Activated CD4-positive, alpha-beta T cell treated with anti-CD3 and anti-CD28 coated beads, Interleukin-2, amount 50 U/mL, for 4 hours (primary cell): ENCODE data around the gene LARP6.
"Not testable (repeated sequence)": the region's sequence is repeated elsewhere in the genome, so short reads cannot be mapped to it uniquely, and the experiment has no call there.

ENCODE experiments used
- DNase-seq, 2 experiments: peaks; one replicate each; pipeline ENCODE4 v3.0.0-alpha.2; 2020

LARP6 gene

DNA sequence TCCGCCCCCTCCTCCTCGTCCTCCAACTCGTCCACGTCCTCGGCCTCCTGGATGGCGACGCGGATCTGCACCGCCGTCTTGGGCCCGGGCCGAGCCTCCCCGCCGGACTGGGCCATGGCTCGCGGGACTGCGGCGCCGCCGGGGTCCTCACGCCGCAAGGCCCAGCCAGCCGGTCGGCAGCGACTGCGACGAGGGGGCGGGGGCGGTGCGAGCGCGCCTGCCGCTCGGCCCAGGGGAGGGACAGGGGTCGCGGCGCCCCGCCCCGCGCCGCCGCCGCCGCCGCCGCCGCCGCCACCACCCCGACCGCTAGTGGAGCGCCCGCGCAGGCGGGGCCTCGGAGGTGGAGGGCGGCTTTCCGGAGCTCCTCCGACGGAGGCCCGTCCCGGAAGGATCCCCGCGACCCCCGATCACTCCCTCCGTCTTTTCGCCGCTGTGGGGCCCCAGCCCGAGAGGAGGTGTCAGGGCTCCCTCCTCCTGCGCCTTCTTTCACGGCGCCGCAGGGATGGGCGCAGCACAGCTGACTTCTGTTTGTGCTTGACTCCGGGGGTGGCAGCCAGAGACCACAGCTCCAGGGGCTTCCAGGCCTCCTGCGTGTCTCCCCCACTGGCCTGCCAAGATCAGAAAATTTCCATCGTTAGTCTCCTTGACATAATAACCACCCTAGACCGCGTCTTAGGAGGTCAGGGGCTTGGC, at the start of gene LARP6:
Gene LARP6 (minus strand): TSS at position 185 of the 693 bp plus-strand sequence. CDS start 69 bp downstream, at position 116.
- no peak for DNase-seq

DNA sequence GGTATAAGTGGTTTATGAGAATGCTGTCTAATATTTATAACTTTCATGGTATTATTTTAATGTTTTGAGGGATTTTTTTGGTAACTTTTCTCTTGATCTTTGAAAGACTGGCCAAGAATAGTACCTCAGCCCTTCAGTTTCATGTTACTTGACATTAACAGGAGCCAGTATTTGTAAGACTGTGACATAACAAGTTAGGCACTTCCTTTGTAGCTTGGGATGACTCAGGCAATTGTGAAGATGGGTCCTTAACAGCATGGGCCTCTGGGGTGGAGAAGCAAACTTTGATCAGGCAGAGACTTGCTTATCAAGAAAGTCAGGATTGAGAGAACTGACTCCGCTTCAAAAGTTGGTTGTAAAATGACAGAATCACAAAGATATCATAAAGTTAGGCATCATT, 48.1 kb upstream of the LARP6 start:
- no peak for DNase-seq

- DNase-seq: no peak
Observed at GRCh38 chr15:70892912-70893560, 39.1 kb upstream of the LARP6 start.

GRCh38 chr15:70892002-70892911, 38.3 kb upstream of the LARP6 start, which contains the start of the genes LRRC49 and THAP10:
Gene LRRC49 (plus strand): TSS chr15:70892826. CDS start chr15:70892895, 69 bp downstream.
Gene THAP10 (minus strand): TSS chr15:70892433. CDS start chr15:70892272, 161 bp downstream.
- no peak for DNase-seq

DNA sequence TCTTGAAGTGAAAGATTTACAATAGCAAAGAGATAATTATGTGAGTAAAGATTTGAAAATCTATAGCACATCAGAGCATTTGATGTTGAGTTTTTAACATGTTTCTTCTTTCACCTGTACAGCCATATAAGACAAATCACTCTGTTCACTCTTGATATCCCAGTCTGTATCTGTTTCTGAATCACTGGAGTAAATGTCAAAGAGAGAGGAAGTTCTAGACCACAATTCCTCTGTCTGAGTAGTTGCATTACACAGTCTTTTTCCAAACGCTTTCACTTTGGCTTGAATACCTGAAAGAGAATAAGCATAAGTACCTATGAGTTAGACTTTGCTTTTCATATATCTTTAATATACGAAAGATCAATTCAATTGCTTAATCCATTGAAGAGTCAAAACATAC, 28.4 kb upstream of the LARP6 start:
- no peak for DNase-seq

DNA sequence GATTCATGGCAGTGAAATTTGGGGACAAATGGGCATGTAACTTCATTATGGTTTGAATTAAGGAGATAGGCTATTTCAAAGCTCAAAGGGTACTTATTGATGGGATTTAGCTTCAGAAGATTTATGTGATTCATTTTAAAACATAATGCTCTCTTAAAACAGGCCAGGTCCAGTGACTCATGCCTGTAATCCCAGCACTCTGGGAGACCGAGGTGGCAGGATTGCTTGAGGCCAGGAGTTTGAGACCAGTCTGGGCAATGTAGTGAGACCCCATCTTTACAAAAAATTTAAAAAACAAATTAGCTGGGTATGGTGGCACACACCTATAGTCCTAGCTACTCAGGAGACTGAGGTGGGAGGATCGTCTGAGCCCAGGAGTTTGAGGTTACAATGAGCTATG, 26.8 kb upstream of the LARP6 start:
- DNase-seq: no peak

GRCh38 chr15:70879401-70879800, 25.4 kb upstream of the LARP6 start:
- DNase-seq: no peak

GRCh38 chr15:70876683-70877082, 22.7 kb upstream of the LARP6 start:
- no peak for DNase-seq

DNA sequence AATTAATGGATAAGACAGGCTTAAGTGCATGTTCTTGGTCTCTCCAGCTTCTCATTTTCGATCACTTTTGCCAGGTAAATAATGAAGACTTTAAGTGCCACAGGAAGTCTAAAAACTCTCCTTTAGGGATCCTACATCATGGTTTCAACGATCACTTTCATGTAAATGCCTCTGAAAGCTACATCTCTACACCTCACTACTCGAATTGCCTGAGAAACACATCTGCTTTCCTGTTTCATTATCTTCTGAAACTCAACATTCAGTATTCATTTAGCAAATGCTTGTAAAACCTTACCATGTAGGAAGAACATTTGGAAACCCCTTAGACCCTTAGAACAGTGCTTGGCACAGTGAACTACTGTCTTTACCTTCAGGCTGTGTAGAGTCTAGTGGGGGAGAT, 22.1 kb upstream of the LARP6 start:
- DNase-seq: no peak

GRCh38 chr15:70875001-70875782, 21.2 kb upstream of the LARP6 start:
- no peak for DNase-seq

GRCh38 chr15:70873232-70874054, 19.5 kb upstream of the LARP6 start:
- no peak for DNase-seq

GRCh38 chr15:70871490-70871889, 17.5 kb upstream of the LARP6 start:
- not testable (repeated sequence) for DNase-seq

- no peak for DNase-seq
Observed at GRCh38 chr15:70870051-70870450, 16.1 kb upstream of the LARP6 start.

GRCh38 chr15:70869346-70869745, 15.4 kb upstream of the LARP6 start:
- no peak for DNase-seq

DNA sequence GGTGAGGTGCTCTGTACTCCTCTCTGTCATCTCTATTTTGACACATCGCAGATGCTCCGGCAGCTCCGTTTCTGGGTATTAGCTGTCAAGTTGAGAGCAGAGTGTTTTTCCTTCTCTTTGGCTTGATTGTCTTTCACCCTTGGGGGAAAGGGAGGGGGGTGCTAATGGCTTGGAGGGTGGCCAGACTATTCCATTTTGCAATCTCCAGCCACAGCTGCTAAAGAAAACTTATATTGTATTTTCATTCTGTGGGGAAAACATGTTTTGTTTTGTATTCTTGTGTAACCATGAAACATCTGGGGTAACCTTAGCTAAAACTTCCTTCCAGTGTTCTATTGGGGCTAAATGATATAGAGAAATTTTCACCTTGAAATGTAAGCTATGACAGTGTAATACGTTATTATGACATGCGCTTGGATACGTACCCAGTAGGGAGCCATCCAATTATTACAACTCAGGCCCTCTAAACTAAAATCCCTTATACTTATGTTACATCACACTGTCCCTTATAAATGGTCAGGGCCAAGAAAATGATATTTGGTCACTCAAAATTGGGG, 14.0 kb upstream of the LARP6 start:
- DNase-seq: no peak

DNA sequence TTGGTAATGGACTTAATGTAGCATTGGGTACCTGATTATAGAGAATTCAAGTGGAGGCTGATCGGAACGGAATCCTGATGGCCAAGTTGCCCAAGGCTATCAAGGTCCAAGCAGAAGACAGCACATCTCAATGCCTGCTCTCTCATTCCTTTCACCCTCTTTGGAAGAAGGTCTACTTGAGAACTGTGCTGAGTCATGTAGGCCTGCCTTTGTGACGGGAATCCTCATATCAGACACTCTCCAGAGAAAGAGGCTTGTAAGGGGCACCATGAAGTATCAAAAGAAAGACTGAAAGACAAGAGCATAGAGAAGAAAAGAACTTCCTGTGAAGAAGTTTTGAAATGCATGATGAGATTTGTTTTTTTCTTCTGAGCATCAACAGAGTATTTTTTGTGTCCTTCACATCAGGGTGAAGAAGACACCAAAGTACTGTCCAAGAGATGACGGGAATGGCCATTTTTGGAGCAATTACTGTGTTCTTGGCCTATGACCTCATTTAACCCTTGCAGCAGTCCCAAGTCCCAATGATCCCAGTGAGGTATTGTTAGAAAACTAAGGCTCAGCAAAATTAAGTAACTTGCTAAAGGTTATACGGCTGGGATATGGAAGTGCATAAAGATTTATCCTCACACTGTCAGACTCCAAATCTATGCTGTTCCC, 13.2 kb upstream of the LARP6 start:
- DNase-seq: no peak

DNA sequence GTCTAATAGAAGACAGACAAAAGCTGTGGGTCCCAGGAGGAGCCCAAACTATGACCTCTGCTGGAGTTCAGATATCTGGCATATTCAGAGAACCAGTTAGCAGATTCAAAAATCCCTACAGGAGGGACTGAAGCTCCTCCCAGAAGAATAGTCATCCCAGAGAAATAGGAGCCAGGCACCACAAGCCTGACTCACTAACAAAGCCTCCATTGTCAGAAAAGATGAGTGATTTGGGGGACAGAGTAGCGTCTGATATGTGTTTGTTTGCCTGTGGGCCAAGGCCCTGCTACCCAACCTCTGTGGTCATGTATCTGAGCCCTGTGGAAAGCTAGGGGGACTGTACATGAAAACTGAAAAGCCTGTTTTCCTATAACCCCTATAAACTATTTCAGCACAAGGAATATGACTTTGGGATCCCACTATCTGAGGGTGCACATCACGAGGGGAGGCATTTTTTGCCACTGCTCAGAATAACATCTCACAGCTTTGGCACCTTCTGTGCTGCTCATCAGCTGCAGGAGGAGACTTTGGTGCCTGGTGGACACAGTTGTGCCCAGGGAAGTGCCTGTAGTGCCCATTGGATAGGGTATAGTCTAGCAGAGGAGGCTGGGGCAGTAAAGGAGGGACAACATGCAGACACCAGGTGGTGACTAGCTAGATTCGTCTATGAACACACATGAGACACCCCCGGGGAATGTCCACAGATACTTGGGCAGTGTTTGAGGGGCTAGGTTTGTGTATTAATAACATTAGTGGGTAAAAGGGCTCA, 9.7 kb upstream of the LARP6 start:
- DNase-seq: no peak

DNA sequence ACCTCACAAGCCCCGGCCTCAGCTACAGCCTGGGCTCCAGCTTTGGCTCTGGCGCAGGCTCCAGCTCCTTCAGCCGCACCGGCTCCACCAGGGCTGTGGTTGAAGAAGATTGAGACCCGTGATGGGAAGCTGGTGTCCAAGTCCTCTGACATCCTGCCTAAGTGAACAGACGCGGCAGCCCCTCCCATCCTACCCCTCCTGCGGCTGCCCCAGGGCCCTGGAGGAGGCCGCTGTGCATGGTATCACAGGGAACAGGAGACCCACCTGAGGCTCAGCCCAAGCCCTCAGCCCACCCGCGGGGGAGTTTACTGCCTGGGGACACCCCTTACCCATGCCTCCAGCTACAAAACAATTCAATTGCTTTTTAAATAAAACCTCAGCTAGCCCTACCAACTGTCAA, 6.0 kb upstream of the LARP6 start:
- no peak for DNase-seq

- no peak for DNase-seq
Observed at GRCh38 chr15:70859322-70859908, 5.5 kb upstream of the LARP6 start.
